GM18907 (cell line): Measurements from ENCODE around the gene CD24.
"Not testable (repeated sequence)": the region's sequence is repeated elsewhere in the genome, so short reads cannot be mapped to it uniquely, and the experiment has no call there.

Experiments
- ATAC-seq: cut with Tn5 transposase; IDR thresholded peaks from one replicate; pipeline ENCODE4 v1.9.1; 2021; ENCODE audit warnings: mild to moderate bottlenecking, moderate library complexity; ENCODE audit not compliant: unreplicated experiment

The CD24 gene

GRCh38 chr6:106970769-106971168 lies 3.8 kb downstream of the CD24 start:
- ATAC-seq = not testable (repeated sequence)

GRCh38 chr6:106967936-106968555 lies 6.5 kb downstream of the CD24 start:
- ATAC-seq = no peak

GRCh38 chr6:106966671-106967640 lies 7.6 kb downstream of the CD24 start:
- no peak for ATAC-seq

GRCh38 chr6:106966229-106966628 lies 8.3 kb downstream of the CD24 start:
- no peak for ATAC-seq

- no peak for ATAC-seq
Observed at GRCh38 chr6:106964954-106965353, 9.6 kb downstream of the CD24 start.

- ATAC-seq = no peak
Observed at GRCh38 chr6:106964099-106964498, 10.4 kb downstream of the CD24 start.

- no peak for ATAC-seq
Observed at GRCh38 chr6:106963544-106963943, 11.0 kb downstream of the CD24 start.

- ATAC-seq = no peak
Observed at GRCh38 chr6:106961801-106962200, 12.7 kb downstream of the CD24 start.

GRCh38 chr6:106961136-106961535 lies 13.4 kb downstream of the CD24 start:
- ATAC-seq = no peak

- ATAC-seq = no peak
Observed at GRCh38 chr6:106959985-106960384, 14.5 kb downstream of the CD24 start.

- peak; percentile 77 for ATAC-seq
Observed at GRCh38 chr6:106939848-106940247, 34.7 kb downstream of the CD24 start.

- ATAC-seq = no peak
Observed at GRCh38 chr6:106939208-106939607, 35.3 kb downstream of the CD24 start.

- ATAC-seq = no peak
Observed at GRCh38 chr6:106927531-106928398, 46.8 kb downstream of the CD24 start.

GRCh38 chr6:106925948-106926347 lies 48.6 kb downstream of the CD24 start:
- no peak for ATAC-seq

GRCh38 chr6:106924694-106925523 lies 49.6 kb downstream of the CD24 start:
- ATAC-seq = no peak

GRCh38 chr6:106922626-106923025 lies 51.9 kb downstream of the CD24 start:
- no peak for ATAC-seq
